Glomerular visceral epithelial cell (primary cell): ENCODE results near the gene TEAD1.

Source experiments
- DNase-seq: peaks from one replicate; pipeline ENCODE4 v3.0.0-alpha.2; 2016; ENCODE audit errors: extremely low spot score

The TEAD1 gene

GRCh38 chr11:12789054-12789453, 114.8 kb downstream of the TEAD1 start:
- no peak for DNase-seq

DNA sequence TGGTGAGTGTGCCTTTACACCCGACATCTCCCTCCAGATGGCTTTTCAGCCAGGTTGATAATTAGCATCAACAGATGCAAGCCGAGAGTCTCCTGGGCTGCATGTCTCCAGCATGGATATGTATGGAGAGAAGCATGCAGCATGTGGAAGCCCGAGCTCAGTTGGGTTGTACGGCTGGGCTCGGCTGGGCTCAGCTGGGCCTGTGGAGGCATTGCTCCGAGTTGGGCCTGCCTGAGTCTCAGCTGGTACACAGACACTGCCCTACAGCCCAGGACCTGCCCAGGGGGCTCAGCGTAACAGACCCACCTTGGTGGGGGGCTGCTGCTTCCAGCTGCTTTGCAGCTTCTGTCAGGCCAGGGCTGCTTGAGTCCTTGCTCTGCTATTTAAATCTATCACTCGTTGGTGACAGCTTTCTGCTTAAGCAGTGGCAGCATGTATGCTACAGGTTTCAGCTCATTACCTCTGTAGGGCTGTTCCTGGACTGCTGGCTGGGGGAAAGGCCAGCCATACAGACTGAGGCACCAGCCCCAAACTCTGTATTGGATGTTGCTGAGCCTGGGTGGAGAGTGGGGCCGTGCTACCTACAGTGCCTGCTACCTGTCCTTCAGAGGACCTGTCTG, 115.5 kb downstream of the TEAD1 start:
- DNase-seq: no peak

DNA sequence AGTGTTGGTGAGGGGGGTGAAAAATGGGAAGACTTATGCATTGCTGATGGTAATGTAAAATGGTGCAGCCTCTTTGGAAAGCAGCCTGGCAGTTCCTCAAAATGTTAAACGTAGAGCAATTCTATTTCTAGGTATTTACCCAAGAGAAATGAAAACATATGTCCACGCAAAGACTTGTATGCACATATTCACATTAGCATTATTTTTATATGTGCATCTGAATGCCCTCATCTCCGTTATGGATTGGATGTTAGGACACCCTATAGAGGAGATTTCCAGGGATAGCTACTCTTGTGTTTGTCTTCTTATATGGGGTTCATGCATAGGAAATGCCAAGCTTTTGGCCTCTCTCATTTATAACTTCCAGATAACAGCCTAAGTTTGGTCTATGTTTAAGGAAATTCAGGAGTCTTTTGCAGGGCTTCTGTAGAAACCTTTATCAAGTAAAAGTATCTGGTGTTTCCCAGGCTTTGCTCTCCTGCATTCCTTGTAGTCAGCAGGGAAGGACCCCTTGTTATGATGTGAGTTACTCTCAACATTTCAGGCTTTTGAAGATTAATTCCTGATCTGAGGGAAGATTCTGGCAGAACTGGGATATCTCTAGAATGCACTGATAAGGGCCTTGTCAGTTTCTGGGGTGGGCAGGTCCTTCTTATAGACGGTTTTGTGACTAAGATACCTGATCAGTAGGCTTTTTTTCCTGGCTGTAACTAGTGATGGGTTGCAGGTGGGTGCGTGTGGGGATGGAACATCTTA, 116.8 kb downstream of the TEAD1 start:
- no peak for DNase-seq

GRCh38 chr11:12792018-12792417, 117.8 kb downstream of the TEAD1 start:
- DNase-seq: no peak

DNA sequence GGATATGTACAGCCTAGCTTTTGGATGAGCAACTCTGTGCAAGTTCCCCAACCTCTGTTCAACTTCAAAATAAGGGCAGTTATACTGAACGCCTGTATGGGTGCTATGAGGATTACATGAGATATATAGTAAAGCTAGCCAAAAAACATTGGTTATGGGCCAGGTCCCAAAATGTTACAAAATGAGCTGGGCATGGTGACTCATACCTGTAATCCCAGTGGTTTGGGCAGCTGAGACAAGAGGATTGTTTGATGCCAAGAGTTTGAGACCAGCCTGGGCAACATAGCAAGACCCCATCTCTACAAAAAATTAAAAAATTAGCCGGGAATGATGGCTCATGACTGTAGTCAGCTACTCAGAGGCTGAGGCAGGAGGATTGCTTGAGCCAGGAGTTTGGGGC, 118.4 kb downstream of the TEAD1 start:
- no peak for DNase-seq

DNA sequence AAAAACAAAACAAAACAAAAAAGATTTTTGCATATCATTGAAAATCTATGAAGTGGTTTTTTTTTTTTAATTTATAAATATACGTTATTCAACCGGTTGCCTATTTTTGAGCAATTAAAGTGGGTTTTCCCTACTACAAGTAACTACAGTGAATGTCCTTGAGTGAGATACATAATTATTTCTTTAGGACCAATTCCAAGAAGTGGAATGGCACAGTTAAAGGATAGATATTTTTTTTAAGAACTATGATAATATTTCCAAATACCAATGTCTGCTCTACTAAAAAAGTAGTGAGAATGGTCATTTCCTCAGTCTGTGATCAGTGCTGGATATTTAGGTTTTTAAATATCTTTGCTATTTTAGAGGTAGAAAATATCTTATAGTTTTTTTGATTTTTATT, 118.8 kb downstream of the TEAD1 start:
- no peak for DNase-seq

DNA sequence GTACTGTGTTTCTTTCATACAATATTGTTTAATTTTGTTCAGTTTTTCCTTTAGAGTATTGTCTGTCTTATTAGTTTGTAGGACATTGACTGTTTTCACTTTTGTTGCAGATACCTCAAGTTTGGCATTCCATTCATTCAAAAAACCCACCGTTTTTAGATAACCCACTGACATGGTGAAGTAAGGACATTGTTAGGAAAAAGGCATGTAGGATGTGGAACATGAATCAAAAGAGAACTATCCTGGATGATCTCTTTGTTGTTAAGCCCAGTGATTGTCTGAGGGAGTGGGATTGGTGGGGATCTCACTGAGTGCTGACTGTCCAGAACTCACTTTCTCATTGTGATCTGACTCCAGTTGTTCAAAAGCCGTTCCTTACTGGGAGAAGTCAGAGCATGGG, 119.3 kb downstream of the TEAD1 start:
- no peak for DNase-seq

- no peak for DNase-seq
These were observed 120.5 kb downstream of the TEAD1 start for GRCh38 chr11:12794576-12795230.

- no peak for DNase-seq
These were observed 123.8 kb downstream of the TEAD1 start for GRCh38 chr11:12797996-12798395.

DNA sequence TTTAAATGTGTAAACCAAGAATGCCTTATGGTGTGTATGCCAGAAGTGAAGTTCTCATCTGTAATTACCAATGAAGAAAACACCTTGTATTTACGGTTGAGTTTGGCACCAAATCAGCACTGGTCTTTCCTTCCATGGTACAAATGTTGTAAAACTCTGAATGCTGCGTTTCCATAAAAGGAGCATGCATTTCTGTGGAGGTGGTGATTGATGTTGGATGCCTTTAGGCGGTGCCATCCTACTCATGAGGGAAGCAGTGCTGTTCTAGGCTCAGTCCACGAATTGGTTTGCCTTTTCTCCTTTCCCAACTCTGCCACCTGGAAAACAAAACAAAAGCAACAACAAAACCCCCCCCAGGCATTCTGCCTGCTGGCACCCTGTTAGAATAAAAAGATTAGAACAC, 124.4 kb downstream of the TEAD1 start:
- DNase-seq: no peak

DNA sequence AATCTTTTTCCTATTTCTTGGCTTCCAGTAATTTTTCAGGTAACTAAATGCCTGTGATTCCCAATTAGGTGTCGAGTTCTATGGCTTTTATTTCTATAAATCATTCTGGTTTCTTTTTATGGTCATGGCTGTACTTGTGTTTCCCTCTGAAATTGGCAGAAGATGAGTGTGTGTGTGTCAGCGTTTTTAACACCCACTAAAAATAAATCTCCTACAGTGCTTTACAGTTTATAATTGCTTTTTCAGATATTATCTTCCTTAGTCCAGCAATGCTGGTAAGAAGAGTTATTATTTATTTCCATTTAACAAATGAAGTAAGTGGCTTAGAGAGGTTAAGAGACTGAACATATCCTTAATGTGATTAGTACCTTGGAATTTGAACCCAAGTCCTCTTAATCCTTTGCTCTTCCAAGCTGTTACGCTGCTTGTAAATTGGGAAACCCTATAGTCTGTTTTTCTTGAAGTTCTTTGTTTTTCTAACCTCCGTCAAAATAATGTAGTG, 125.2 kb downstream of the TEAD1 start:
- DNase-seq: no peak

GRCh38 chr11:12800032-12800671, 125.9 kb downstream of the TEAD1 start:
- DNase-seq: peak; percentile 63

- no peak for DNase-seq
These were observed 126.7 kb downstream of the TEAD1 start for GRCh38 chr11:12800871-12801270.

- DNase-seq: no peak
These were observed 127.8 kb downstream of the TEAD1 start for GRCh38 chr11:12801976-12802375.

DNA sequence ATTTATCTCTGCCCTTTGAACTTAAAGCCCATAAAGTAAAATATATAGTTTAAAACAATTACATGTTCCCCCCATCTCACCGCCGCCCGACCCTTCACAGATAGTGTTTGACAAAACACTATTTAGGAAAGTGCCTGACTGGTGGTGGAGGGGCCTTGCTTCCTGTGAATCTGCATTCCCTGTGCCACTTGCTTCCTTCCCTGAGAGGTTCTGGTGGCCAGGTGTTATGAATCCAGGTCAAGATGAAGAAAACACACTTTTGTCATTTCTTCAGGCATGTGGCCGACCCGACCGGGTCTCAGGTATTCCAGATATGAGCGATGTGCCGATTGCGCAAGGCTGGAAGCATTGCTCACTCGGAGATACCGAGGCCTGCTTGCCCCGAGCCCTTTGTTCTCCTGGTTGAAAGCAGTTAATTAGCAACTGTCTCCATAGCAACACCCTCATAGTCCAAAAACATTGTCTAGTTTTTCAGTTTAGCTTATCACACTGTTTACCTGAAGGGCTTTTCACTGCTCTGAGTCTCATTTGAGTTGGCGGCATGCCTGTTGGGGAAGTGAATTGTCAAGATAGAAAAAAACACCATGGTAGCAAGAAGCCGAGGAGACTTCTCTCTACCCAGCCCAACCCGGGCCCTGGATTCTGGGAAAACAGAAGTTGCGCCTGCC, 128.3 kb downstream of the TEAD1 start:
- DNase-seq: peak; percentile 92

- peak; percentile 20 for DNase-seq
These were observed 129.0 kb downstream of the TEAD1 start for GRCh38 chr11:12803086-12803826.

- DNase-seq: no peak
These were observed 131.9 kb downstream of the TEAD1 start for GRCh38 chr11:12806113-12806512.

GRCh38 chr11:12807621-12808020, 133.4 kb downstream of the TEAD1 start:
- no peak for DNase-seq

- peak; percentile 27 for DNase-seq
These were observed 134.3 kb downstream of the TEAD1 start for GRCh38 chr11:12808519-12808918.

DNA sequence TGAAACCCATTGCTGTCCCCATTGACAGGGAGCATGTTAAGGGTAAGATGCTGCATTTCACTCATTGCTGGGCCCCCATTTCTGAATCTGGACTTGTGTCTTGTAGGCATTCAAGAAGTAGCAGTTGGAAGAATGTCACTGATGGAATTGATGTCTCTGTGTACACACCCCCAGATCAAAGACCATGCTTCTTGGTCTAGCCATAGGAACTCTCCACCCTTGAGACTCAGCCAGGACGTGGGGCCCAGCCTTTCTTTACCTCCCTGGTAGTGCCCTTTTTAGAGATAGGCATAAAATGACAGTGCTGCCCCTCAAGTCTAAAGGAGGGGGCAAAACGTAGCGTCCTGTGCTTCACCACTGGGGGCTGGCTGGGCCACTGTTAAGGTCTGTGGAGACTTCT, 135.1 kb downstream of the TEAD1 start:
- no peak for DNase-seq
